Measurements from ENCODE around the gene CDH23. TPM values are rescaled to one million over a fixed set of nuclear protein-coding genes. Genes with fewer than 3 reads are reported as not detected.

CDH23 gene
- total RNA-seq, 4 donors from 2014 or later = 2.9 to 16.1 (median 5.9) TPM

GRCh38 chr10:71478813-71479365 is 82.2 kb downstream of the CDH23 start:
- intact Hi-C loops (cut with DNase I; ENCODE audit: low total_unique reads) = no loop called here
- Histone ChIP-seq H3K9me3 (no peaks in the 10 kb centered on the region), H3K4me1 (peaks cover 0 to 17% (median 4%) of the 10 kb centered on the region in 4 donors), H3K27me3 (no peaks in the 10 kb centered on the region), H3K36me3 (no peaks in the 10 kb centered on the region), H3K27ac (no peak overlapping the region), H3K4me3 (no peak overlapping the region)
- no peak for DNase-seq
- WGBS, 2 donors (ENCODE audit: low coverage in 1 of 2) = 33 to 66% methylated on average over 3 to 5 of the region's 5 CpGs
- in situ Hi-C loops (cut with MboI; ENCODE audit: low pct_ligation_motif_present in 1 of 4, low pct_unique_long_range_greater_than_20kb in 1 of 4, low sequenced_read_pairs in 3 of 4) = no loop called here
- TF ChIP-seq CTCF (IDR thresholded peaks at IDR 0.05) = no peak
- TF ChIP-seq EP300 (IDR thresholded peaks at IDR 0.05; ENCODE audit: low read depth) = no peak
- TF ChIP-seq POLR2A (IDR thresholded peaks at IDR 0.05) = no peak
- TF ChIP-seq POLR2AphosphoS5 (IDR thresholded peaks at IDR 0.05) = no peak

GRCh38 chr10:71479831-71480230 is 83.1 kb downstream of the CDH23 start:
- intact Hi-C loops (cut with DNase I; ENCODE audit: low total_unique reads) = no loop called here
- WGBS, 2 donors (ENCODE audit: low coverage in 1 of 2) = 76% methylated on average over 5 of the region's 5 CpGs; no CpG with 5 or more reads in 1 of the 2 donors
- in situ Hi-C loops (cut with MboI; ENCODE audit: low pct_ligation_motif_present in 1 of 4, low pct_unique_long_range_greater_than_20kb in 1 of 4, low sequenced_read_pairs in 3 of 4) = no loop called here
- H3K4me1 ChIP-seq = peaks cover 0 to 17% (median 4%) of the 10 kb centered on the region in 4 donors
- H3K4me3 ChIP-seq = no peak overlapping the region
- DNase-seq = no peak
- H3K9me3 ChIP-seq = no peaks in the 10 kb centered on the region
- no peak overlapping the region for H3K27ac ChIP-seq
- TF ChIP-seq POLR2AphosphoS5 (IDR thresholded peaks at IDR 0.05) (no peak), CTCF (IDR thresholded peaks at IDR 0.05) (no peak), EP300 (IDR thresholded peaks at IDR 0.05; ENCODE audit: low read depth) (no peak), POLR2A (IDR thresholded peaks at IDR 0.05) (no peak)
- H3K27me3 ChIP-seq = no peaks in the 10 kb centered on the region
- H3K36me3 ChIP-seq = no peaks in the 10 kb centered on the region

- intact Hi-C loops (cut with DNase I; ENCODE audit: low total_unique reads) (no loop called here), in situ Hi-C loops (cut with MboI; ENCODE audit: low pct_ligation_motif_present in 1 of 4, low pct_unique_long_range_greater_than_20kb in 1 of 4, low sequenced_read_pairs in 3 of 4) (no loop called here)
- Histone ChIP-seq H3K4me1 (peaks cover 0 to 13% (median 3%) of the 10 kb centered on the region in 4 donors), H3K9me3 (no peaks in the 10 kb centered on the region), H3K27me3 (no peaks in the 10 kb centered on the region), H3K36me3 (no peaks in the 10 kb centered on the region), H3K27ac (no peak overlapping the region), H3K4me3 (no peak overlapping the region)
- TF ChIP-seq EP300 (IDR thresholded peaks at IDR 0.05; ENCODE audit: low read depth) (no peak), POLR2AphosphoS5 (IDR thresholded peaks at IDR 0.05) (no peak), CTCF (IDR thresholded peaks at IDR 0.05) (no peak), POLR2A (IDR thresholded peaks at IDR 0.05) (no peak)
- 83 to 93% methylated on average over 3 to 5 of the region's 5 CpGs for WGBS, 2 donors (ENCODE audit: low coverage in 1 of 2)
- no peak for DNase-seq
Measured at GRCh38 chr10:71480662-71481061, 83.9 kb downstream of the CDH23 start.

GRCh38 chr10:71481746-71482410 is 85.2 kb downstream of the CDH23 start:
- no peaks in the 10 kb centered on the region for H3K36me3 ChIP-seq
- H3K4me3 ChIP-seq = no peak overlapping the region
- H3K4me1 ChIP-seq = peaks cover 0 to 4% (median 0%) of the 10 kb centered on the region in 4 donors
- 84 to 86% methylated on average over 5 to 13 of the region's 13 CpGs for WGBS, 2 donors (ENCODE audit: low coverage in 1 of 2)
- in situ Hi-C loops (cut with MboI; ENCODE audit: low pct_ligation_motif_present in 1 of 4, low pct_unique_long_range_greater_than_20kb in 1 of 4, low sequenced_read_pairs in 3 of 4) (no loop called here), intact Hi-C loops (cut with DNase I; ENCODE audit: low total_unique reads) (no loop called here)
- H3K27me3 ChIP-seq = no peaks in the 10 kb centered on the region
- no peaks in the 10 kb centered on the region for H3K9me3 ChIP-seq
- DNase-seq = no peak
- no peak for TF ChIP-seq CTCF (IDR thresholded peaks at IDR 0.05)
- TF ChIP-seq EP300 (IDR thresholded peaks at IDR 0.05; ENCODE audit: low read depth) = no peak
- no peak for TF ChIP-seq POLR2A (IDR thresholded peaks at IDR 0.05)
- TF ChIP-seq POLR2AphosphoS5 (IDR thresholded peaks at IDR 0.05) = no peak
- H3K27ac ChIP-seq = no peak overlapping the region

Measured in transverse colon (tissue), 4 donors.